Right lobe of liver (tissue), 6 donors: ENCODE results near the gene SYAP1. TPM values are rescaled to one million over a fixed set of nuclear protein-coding genes. Genes with fewer than 3 reads are reported as not detected.
"Not testable (repeated sequence)": the region's sequence is repeated elsewhere in the genome, so short reads cannot be mapped to it uniquely, and the experiment has no call there.

Experiments
- ATAC-seq, 4 donors: fragments of 200-7000 bp; cut with Tn5 transposase; one replicate each; pipeline ENCODE4 v1.9.1; 2020; ENCODE audit warnings: mild to moderate bottlenecking in 4 of 4, moderate library complexity in 4 of 4
- DNase-seq, 3 donors: peaks; one replicate each; pipeline ENCODE4 v3.0.0-alpha.2; 2020
- H3K27ac ChIP-seq, 3 donors: fragments of 200-600 bp; one replicate each; pipeline ENCODE4 v1.8.0; 2022
- H3K27me3 ChIP-seq, 2 donors: fragments of 200-600 bp; one replicate each; pipeline ENCODE4 v1.8.0; 2022
- H3K36me3 ChIP-seq, 4 donors: fragments of 200-600 bp; sonication (generic) in 1 of 4; one replicate each; pipeline versions ENCODE4 v1.5.1 to v1.8.0; 2017 to 2022; ENCODE audit warnings: control low read depth in 1 of 4
- H3K4me1 ChIP-seq, 4 donors: fragments of 200-600 bp; sonication (generic) in 1 of 4; one replicate each; pipeline versions ENCODE4 v1.5.1 to v1.8.0; 2017 to 2022; ENCODE audit warnings: control low read depth in 1 of 4
- H3K4me3 ChIP-seq, 3 donors: fragments of 200-600 bp; one replicate each; pipeline ENCODE4 v1.8.0; 2022
- H3K9me3 ChIP-seq, 4 donors: fragments of 200-600 bp; sonication (generic) in 1 of 4; one replicate each; pipeline versions ENCODE4 v1.5.1 to v1.8.0; 2017 to 2022; ENCODE audit warnings: control low read depth in 1 of 4
- POLR2A ChIP-seq: fragments of 450-650 bp; IDR thresholded peaks from one replicate; pipeline ENCODE4 v1.6.1; 2017; ENCODE audit warnings: antibody characterized with exemption, mild to moderate bottlenecking
- WGBS: methylation state at CpG from one replicate; pipeline ENCODE4 v1.1.6; 2018; ENCODE audit warnings: low coverage, low lambda C conversion rate; ENCODE audit not compliant: insufficient coverage; ENCODE audit errors: missing lambda C conversion rate; 5-methylcytosine and 5-hydroxymethylcytosine counted together
- intact Hi-C, 2 donors: fragments of 100-400 bp; cut with DNase I; formaldehyde crosslinking; loops; one replicate each; pipeline versions ENCODE4 v1.11.2 to v1.14.1; 2022
- total RNA-seq, 6 experiments: library from RNA; depleted of rRNA in 2 of 6; stranded (reverse); fragments of >200 nt in 2 of 6; fragmentation: NEBNext Ultra II Directional in 3 of 6; extraction: Animal tissue kit (Norgen Biotek cat#: 25700) in 3 of 6; gene quantifications; one replicate each; pipeline versions ENCODE4 v1.1.0 to v1.2.4, GENCODE V29; 2016 to 2023
- TF ChIP-seq, protein P1 (sequence below), 4 donors: fragments of 200-600 bp in 3 of 4; fragments of 450-650 bp in 1 of 4; IDR thresholded peaks; one replicate each; pipeline versions ENCODE4 v1.5.1 to v1.8.0; 2016 to 2022; ENCODE audit warnings: antibody characterized with exemption in 4 of 4, mild to moderate bottlenecking in 2 of 4
- donor health status: DM: no; HTN: yes; CAD: no.
- donor health status: DM: no; HTN: no; CAD: no.
- donor health status: DM: no; HTN: no; CAD: no.
- donor health status: DM: no; HTN: yes; CAD: no.
- donor health status: DM: no; HTN: yes; CAD: no.

SYAP1 gene
- total RNA-seq, 6 experiments from 2014 or later = 22.5 to 35.7 (median 29.5) TPM

DNA sequence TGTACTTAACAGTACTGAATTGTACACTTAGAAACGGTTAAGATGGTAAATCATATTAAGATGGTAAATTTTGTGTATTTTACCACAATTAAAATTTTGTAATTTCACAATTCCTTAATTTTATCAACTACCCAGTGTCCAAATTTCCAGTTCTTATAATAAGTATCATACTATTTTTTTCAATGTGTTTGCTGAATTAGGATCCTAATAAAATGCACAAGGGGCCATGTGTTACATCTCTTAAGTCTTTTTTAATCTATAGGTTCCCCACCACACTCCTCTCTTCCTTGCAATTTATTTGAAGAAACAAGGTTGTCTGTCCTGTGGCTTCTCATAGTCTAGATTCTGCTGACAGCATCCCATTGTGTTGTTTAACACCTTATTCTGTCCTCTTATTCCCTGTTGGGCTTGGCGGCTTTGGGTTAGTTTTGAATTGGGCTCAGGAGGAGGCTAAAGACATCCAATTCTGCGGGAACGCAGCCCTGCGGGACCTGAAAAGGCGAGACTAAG, 533 bp upstream of the SYAP1 start:
- H3K27me3 ChIP-seq = no peaks in the 10 kb centered on the region
- intact Hi-C loops = no loop called here
- H3K9me3 ChIP-seq = no peaks in the 10 kb centered on the region
- no peaks in the 10 kb centered on the region for H3K36me3 ChIP-seq
- peak overlapping the region; percentile 82 to 95 (median 91) for H3K27ac ChIP-seq
- H3K4me1 ChIP-seq = peaks cover 0 to 3% (median 0%) of the 10 kb centered on the region in 4 donors
- DNase-seq (no peak), ATAC-seq (no peak)
- TF ChIP-seq, protein P1, sequence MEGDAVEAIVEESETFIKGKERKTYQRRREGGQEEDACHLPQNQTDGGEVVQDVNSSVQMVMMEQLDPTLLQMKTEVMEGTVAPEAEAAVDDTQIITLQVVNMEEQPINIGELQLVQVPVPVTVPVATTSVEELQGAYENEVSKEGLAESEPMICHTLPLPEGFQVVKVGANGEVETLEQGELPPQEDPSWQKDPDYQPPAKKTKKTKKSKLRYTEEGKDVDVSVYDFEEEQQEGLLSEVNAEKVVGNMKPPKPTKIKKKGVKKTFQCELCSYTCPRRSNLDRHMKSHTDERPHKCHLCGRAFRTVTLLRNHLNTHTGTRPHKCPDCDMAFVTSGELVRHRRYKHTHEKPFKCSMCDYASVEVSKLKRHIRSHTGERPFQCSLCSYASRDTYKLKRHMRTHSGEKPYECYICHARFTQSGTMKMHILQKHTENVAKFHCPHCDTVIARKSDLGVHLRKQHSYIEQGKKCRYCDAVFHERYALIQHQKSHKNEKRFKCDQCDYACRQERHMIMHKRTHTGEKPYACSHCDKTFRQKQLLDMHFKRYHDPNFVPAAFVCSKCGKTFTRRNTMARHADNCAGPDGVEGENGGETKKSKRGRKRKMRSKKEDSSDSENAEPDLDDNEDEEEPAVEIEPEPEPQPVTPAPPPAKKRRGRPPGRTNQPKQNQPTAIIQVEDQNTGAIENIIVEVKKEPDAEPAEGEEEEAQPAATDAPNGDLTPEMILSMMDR (IDR thresholded peaks at IDR 0.05) = no peak
- no peak for TF ChIP-seq POLR2A
- WGBS = 14% methylated on average over 6 of the region's 6 CpGs
- peak overlapping the region; percentile 53 to 82 (median 64) for H3K4me3 ChIP-seq

DNA sequence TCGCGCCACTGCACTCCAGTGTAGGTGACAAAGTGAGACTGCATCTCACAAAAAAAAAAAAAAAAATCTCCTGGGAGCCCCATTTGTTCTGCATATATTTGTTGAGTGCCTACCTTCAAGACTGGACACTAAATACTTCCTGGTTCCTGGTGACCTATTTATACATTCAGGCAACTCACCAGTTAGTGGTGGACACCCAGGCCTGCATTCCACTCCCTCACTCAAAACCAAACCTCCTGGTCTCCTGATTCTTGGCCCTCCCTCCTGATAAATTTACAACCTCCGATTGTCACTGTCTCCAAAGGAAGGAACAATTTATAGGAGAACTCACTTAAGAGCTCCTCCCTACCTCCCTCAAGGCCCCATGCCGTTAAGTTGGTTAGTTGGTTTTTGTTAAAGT, 3.1 kb downstream of the SYAP1 start:
- no peak for ATAC-seq

DNA sequence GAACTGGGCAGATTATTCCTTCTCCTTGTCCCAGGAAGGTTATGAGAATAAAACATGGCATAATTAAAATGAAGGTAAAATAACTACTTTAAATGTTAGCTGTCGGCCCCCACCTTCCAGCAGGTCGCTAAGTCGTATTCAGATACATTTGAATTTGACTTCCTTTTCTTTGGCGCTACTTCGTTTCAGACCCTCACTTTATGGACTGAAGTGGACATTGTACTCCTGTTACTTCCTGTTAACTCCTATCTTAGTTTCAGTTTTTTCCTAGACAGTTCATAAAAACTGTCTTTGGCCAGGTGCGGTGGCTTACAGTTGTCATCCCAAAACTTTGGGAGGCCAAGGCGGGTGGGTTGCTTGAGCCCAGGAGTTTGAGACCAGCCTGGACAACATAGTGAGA, 5.7 kb downstream of the SYAP1 start:
- no peaks in the 10 kb centered on the region for H3K36me3 ChIP-seq
- ATAC-seq = no peak
- 78% methylated on average over 5 of the region's 7 CpGs for WGBS
- no peak for DNase-seq
- H3K9me3 ChIP-seq = no peaks in the 10 kb centered on the region
- H3K27ac ChIP-seq = no peak overlapping the region
- no peak overlapping the region for H3K4me3 ChIP-seq
- no peaks in the 10 kb centered on the region for H3K27me3 ChIP-seq
- intact Hi-C loops = no loop called here
- H3K4me1 ChIP-seq = peaks cover 0 to 15% (median 1%) of the 10 kb centered on the region in 4 donors
- TF ChIP-seq, protein P1 (IDR thresholded peaks at IDR 0.05) = no peak
- TF ChIP-seq POLR2A = no peak

More for the DNA sequence above, 3.1 kb downstream of the SYAP1 start:
- Histone ChIP-seq H3K27ac (no peak overlapping the region), H3K36me3 (no peaks in the 10 kb centered on the region), H3K9me3 (no peaks in the 10 kb centered on the region), H3K4me1 (peaks cover 0 to 10% (median 1%) of the 10 kb centered on the region in 4 donors), H3K27me3 (no peaks in the 10 kb centered on the region), H3K4me3 (no peak overlapping the region)
- TF ChIP-seq, protein P1 (IDR thresholded peaks at IDR 0.05) = no peak
- no peak for TF ChIP-seq POLR2A
- DNase-seq = no peak
- intact Hi-C loops = no loop called here
- 78% methylated on average over 4 of the region's 4 CpGs for WGBS

DNA sequence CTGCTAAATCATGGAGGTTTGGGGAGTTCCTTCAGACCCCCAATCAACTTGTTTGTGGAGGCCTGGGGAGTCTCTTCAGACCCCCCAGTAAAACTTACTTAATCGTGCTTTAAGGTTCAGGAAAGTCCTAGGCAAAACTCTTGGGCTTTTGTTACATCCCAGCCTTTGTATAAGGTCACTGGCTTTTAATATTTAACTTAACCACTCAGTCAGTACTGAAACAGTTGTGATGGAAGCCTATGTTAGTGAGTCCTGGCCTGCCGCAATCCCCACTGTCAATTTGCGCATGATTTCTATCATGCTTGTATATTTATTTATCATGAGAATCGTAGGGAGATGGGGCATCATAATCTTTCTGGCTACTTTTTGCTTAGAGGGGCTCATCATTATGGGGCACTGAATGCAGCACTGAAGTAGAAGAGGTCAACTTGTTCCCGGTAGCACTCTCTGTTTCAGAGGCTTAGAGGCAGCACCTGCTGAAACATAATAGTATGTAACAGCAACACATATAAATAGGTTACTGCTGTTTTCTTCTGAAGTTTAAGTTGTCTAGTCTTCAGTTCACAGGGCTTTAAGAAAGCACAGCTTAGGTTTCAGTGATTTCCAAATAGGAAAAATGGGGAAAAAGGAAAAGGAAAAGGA, 7.1 kb downstream of the SYAP1 start:
- H3K27me3 ChIP-seq, intact Hi-C loops, H3K36me3 ChIP-seq, DNase-seq, H3K4me3 ChIP-seq, H3K9me3 ChIP-seq: not testable (repeated sequence)
- Histone ChIP-seq H3K4me1 (peaks cover 0 to 15% (median 0%) of the 10 kb centered on the region in 4 donors), H3K27ac (peak overlapping the region in 1 of 3 donors; percentile 63)
- WGBS = 64% methylated on average over 5 of the region's 5 CpGs
- peak; percentile 46 to 58 (median 54) for ATAC-seq

DNA sequence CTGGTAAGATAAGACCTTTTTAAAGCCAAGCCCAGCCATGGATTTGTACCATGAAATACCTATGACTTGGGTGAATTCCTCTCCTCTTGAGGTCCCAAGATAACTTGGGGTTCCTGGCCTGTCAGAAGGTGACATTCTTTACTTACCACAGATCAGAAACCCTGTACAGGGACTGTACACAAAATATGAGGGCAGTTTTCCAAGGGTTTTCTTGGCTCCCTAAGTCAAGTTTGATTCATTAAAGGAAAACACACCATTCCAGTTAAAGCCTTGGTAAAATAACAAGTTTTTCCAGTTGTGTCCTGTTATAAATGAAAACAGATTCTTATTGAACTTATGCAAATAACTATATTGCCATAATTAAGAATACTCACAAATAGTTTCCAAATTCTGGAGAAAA, 8.2 kb downstream of the SYAP1 start:
- Histone ChIP-seq H3K36me3 (no peaks in the 10 kb centered on the region), H3K27ac (peak overlapping the region in 1 of 3 donors; percentile 63), H3K9me3 (no peaks in the 10 kb centered on the region), H3K4me3 (no peak overlapping the region), H3K27me3 (no peaks in the 10 kb centered on the region), H3K4me1 (peaks cover 0 to 15% (median 0%) of the 10 kb centered on the region in 4 donors)
- intact Hi-C loops = no loop called here
- TF ChIP-seq, protein P1 (IDR thresholded peaks at IDR 0.05) = no peak
- no peak for TF ChIP-seq POLR2A
- DNase-seq (no peak), ATAC-seq (no peak)
